ENCODE results near the gene MLNR. TPM values are rescaled to one million over a fixed set of nuclear protein-coding genes. Genes with fewer than 3 reads are reported as not detected.

The MLNR gene
- total and polyA plus RNA-seq, 9 of the 15 experiments (the other 6 are each of a cell fraction or from before 2014, with no cell fraction given), result not detected

GRCh38 chr13:49226613-49227012, 6.5 kb downstream of the MLNR start:
- ChIA-PET CTCF (ENCODE audit: low intra/inter-chr PET ratio) (no interaction called here), POLR2A (interaction anchor here (0.9 kb wide), 1 partner anchor 21 kb away, joined by 3 read pairs; no protein-coding TSS in a partner anchor)
- in situ Hi-C loops (cut with MboI) (no loop called here), intact Hi-C loops (cut with micrococcal nuclease) (no loop called here)
- no peak overlapping the region for H2AFZ ChIP-seq (ENCODE audit: low read depth, low read length)
- H3K9me3 ChIP-seq (replicated peaks; ENCODE audit: control insufficient read depth, insufficient read depth, low read depth, low read length), result no peaks in the 10 kb centered on the region
- H3K27ac ChIP-seq (ENCODE audit: extremely low read depth, low read depth, low read length), result no peak overlapping the region
- WGBS (ENCODE audit: insufficient coverage, low coverage, missing lambda C conversion rate), result 14% methylated on average over 5 of the region's 5 CpGs
- no peak overlapping the region for H3K9ac ChIP-seq (ENCODE audit: insufficient read depth in 1 of 2, low read depth in 2 of 2, low read length in 2 of 2)
- H3K9me1 ChIP-seq (ENCODE audit: control insufficient read depth, insufficient read depth, low read length), result no peaks in the 10 kb centered on the region
- no TSS peak for BruUV-seq (replicated peaks)
- no peaks in the 10 kb centered on the region for H3K36me3 ChIP-seq (ENCODE audit: control insufficient read depth, insufficient read depth, low read length)
- H3K4me3 ChIP-seq, result no peak overlapping the region
- H3K79me2 ChIP-seq (ENCODE audit: control insufficient read depth, insufficient read depth, low read length), result no peaks in the 10 kb centered on the region
- no peak overlapping the region for H3K4me2 ChIP-seq (ENCODE audit: insufficient read depth, low read length)
- no peak for FAIRE-seq
- H4K20me1 ChIP-seq (replicated peaks; ENCODE audit: control insufficient read depth, insufficient read depth, low read length), result no peaks in the 10 kb centered on the region
- no peak for ATAC-seq
- H3K4me1 ChIP-seq (replicated peaks in 1 of 2; ENCODE audit: control insufficient read depth in 2 of 2, insufficient read depth in 2 of 2, low read length in 2 of 2), result no peaks in the 10 kb centered on the region
- no peak for TF ChIP-seq IRF9 (tag; IDR thresholded peaks at IDR 0.05)
- TF ChIP-seq, protein P1, sequence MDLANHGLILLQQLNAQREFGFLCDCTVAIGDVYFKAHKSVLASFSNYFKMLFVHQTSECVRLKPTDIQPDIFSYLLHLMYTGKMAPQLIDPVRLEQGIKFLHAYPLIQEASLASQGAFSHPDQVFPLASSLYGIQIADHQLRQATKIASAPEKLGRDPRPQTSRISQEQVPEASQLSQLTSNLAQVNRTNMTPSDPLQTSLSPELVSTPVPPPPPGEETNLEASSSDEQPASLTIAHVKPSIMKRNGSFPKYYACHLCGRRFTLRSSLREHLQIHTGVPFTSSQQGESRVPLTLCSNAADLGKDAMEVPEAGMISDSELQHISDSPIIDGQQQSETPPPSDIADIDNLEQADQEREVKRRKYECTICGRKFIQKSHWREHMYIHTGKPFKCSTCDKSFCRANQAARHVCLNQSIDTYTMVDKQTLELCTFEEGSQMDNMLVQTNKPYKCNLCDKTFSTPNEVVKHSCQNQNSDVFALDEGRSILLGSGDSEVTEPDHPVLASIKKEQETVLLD (IDR thresholded peaks at IDR 0.05), result no peak
- TF ChIP-seq POLR3G (IDR thresholded peaks at IDR 0.05; ENCODE audit: extremely low read depth, insufficient read length, insufficient replicate concordance), result no peak
- peak; percentile 42 for TF ChIP-seq CBFA2T3 (IDR thresholded peaks at IDR 0.05)
- H3K27me3 ChIP-seq (ENCODE audit: control insufficient read depth in 2 of 2, insufficient read depth in 2 of 2, low read length in 2 of 2), result no peaks in the 10 kb centered on the region
- no peak for DNase-seq (ENCODE audit: extremely low read depth in 1 of 4, low spot score in 3 of 4)
